GM23338 (cell line): ENCODE results near the gene ADAM15. TPM values are rescaled to one million over a fixed set of nuclear protein-coding genes. Genes with fewer than 3 reads are reported as not detected.

Source experiments
- ATAC-seq: fragments of 200-7000 bp; cut with Tn5 transposase; 3 replicates; pipeline ENCODE4 v1.9.1; 2020
- DNase-seq: peaks from one replicate; pipeline ENCODE4 v3.0.0-alpha.2; 2015; ENCODE audit warnings: low spot score
- H2AFZ ChIP-seq: fragments of 200-600 bp; sonication (generic); 2 replicates; pipeline ENCODE4 v1.8.0; 2016; ENCODE audit warnings: antibody characterized with exemption, mild to moderate bottlenecking, moderate library complexity
- H3F3A ChIP-seq: fragments of 200-600 bp; sonication (generic); replicated peaks from 2 replicates; pipeline ENCODE4 v1.8.0; 2017; ENCODE audit warnings: antibody characterized with exemption, mixed run types, low read depth
- H3K27ac ChIP-seq: fragments of 200-600 bp; sonication (generic); 2 replicates; pipeline ENCODE4 v1.6.1; 2016; ENCODE audit warnings: low read depth
- H3K27me3 ChIP-seq: fragments of 200-600 bp; sonication (generic); 2 replicates; pipeline ENCODE4 v1.8.0; 2016; ENCODE audit warnings: mild to moderate bottlenecking, mixed run types, moderate library complexity; ENCODE audit not compliant: insufficient read depth
- H3K36me3 ChIP-seq: fragments of 200-600 bp; sonication (generic); 2 replicates; pipeline ENCODE4 v1.8.0; 2016; ENCODE audit warnings: mild to moderate bottlenecking; ENCODE audit not compliant: insufficient read depth
- H3K4me1 ChIP-seq: fragments of 200-600 bp; sonication (generic); 2 replicates; pipeline ENCODE4 v1.8.0; 2016; ENCODE audit warnings: mild to moderate bottlenecking, moderate library complexity; ENCODE audit not compliant: insufficient read depth
- H3K4me2 ChIP-seq: fragments of 200-600 bp; sonication (generic); 2 replicates; pipeline ENCODE4 v1.7.1; 2017; ENCODE audit warnings: mixed run types
- H3K4me3 ChIP-seq: fragments of 200-600 bp; sonication (generic); 2 replicates; pipeline ENCODE4 v1.6.1; 2016; ENCODE audit warnings: mixed run types
- H3K79me2 ChIP-seq: fragments of 200-600 bp; sonication (generic); replicated peaks from 2 replicates; pipeline ENCODE4 v1.8.0; 2017; ENCODE audit warnings: mild to moderate bottlenecking; ENCODE audit not compliant: insufficient read depth
- H3K9me2 ChIP-seq: fragments of 200-600 bp; sonication (generic); 2 replicates; pipeline ENCODE4 v1.8.0; 2017; ENCODE audit not compliant: insufficient read depth
- H4K20me1 ChIP-seq: fragments of 200-600 bp; sonication (generic); replicated peaks from 2 replicates; pipeline ENCODE4 v1.8.0; 2017; ENCODE audit warnings: mild to moderate bottlenecking; ENCODE audit not compliant: insufficient read depth
- H3K27ac Mint-ChIP-seq: 2 replicates; pipeline ENCODE4 v1.8.0; 2020; ENCODE audit warnings: inconsistent platforms, mild to moderate bottlenecking, moderate library complexity, mixed read lengths
- H3K27me3 Mint-ChIP-seq: 3 replicates; pipeline ENCODE4 v1.8.0; 2022; ENCODE audit warnings: low read depth, mild to moderate bottlenecking, moderate library complexity, mixed read lengths, inconsistent platforms; ENCODE audit not compliant: insufficient read depth, poor library complexity
- H3K36me3 Mint-ChIP-seq: 3 replicates; pipeline ENCODE4 v1.8.0; 2021; ENCODE audit warnings: low read depth, mild to moderate bottlenecking, inconsistent platforms, moderate library complexity, mixed read lengths
- H3K4me1 Mint-ChIP-seq: 3 replicates; pipeline ENCODE4 v1.8.0; 2020; ENCODE audit warnings: mild to moderate bottlenecking, inconsistent platforms, mixed read lengths
- H3K4me3 Mint-ChIP-seq: 3 replicates; pipeline ENCODE4 v1.8.0; 2021; ENCODE audit warnings: moderate library complexity, mild to moderate bottlenecking, inconsistent platforms, mixed read lengths
- H3K9me3 Mint-ChIP-seq: 3 replicates; pipeline ENCODE4 v1.8.0; 2020; ENCODE audit warnings: moderate library complexity, mild to moderate bottlenecking, inconsistent platforms, mixed read lengths
- CREB1 ChIP-seq: fragments of 250-450 bp; sonication (Bioruptor Pico); IDR thresholded peaks from 2 replicates; pipeline ENCODE4 v1.5.0; 2020; ENCODE audit warnings: low read depth, mild to moderate bottlenecking, moderate library complexity
- ETS1 ChIP-seq: IDR thresholded peaks from 2 replicates; pipeline ENCODE4 v1.6.1; 2016; ENCODE audit warnings: antibody characterized with exemption
- EZH2 ChIP-seq: fragments of 200-600 bp; sonication (generic); IDR thresholded peaks from one replicate; pipeline ENCODE4 v1.8.0; 2017; ENCODE audit warnings: antibody characterized with exemption, mild to moderate bottlenecking, low read depth; ENCODE audit not compliant: unreplicated experiment
- EZH2phosphoT487 ChIP-seq: fragments of 200-600 bp; sonication (generic); IDR thresholded peaks from one replicate; pipeline ENCODE4 v1.8.1; 2018; ENCODE audit warnings: antibody characterized with exemption; ENCODE audit not compliant: unreplicated experiment
- JUNB ChIP-seq: IDR thresholded peaks from one replicate; pipeline ENCODE4 v1.6.1; 2016; ENCODE audit warnings: antibody characterized with exemption; ENCODE audit not compliant: unreplicated experiment
- NANOG ChIP-seq: IDR thresholded peaks from 2 replicates; pipeline ENCODE4 v1.6.1; 2016; ENCODE audit warnings: antibody characterized with exemption, borderline replicate concordance
- STAT1 ChIP-seq: IDR thresholded peaks from one replicate; pipeline ENCODE4 v1.6.1; 2016; ENCODE audit warnings: antibody characterized with exemption; ENCODE audit not compliant: unreplicated experiment
- ZNF331 ChIP-seq: fragments of 250-450 bp; sonication (Bioruptor Pico); IDR thresholded peaks from 2 replicates; pipeline ENCODE4 v1.5.0; 2020; ENCODE audit warnings: low read depth, mild to moderate bottlenecking, moderate library complexity
- ZNF462 ChIP-seq: fragments of 250-450 bp; sonication (Bioruptor Pico); IDR thresholded peaks from 2 replicates; pipeline ENCODE4 v1.5.0; 2020; ENCODE audit warnings: mild to moderate bottlenecking, moderate library complexity
- polyA plus RNA-seq: library from polyadenylated mRNA; unstranded; fragments of >200 nt; fragmentation: Nextera tagmentation; extraction: Ambion mirVana; gene quantifications from 2 replicates; pipeline ENCODE4 v1.2.1, GENCODE V29; 2016
- total RNA-seq: library from RNA; depleted of rRNA; stranded (reverse); fragments of >200 nt; shearing (Covaris generic); gene quantifications from 2 replicates; pipeline ENCODE4 v1.2.3, GENCODE V29; 2014

The ADAM15 gene
- total and polyA plus RNA-seq, 2 experiments from 2014 or later: 24.2 to 31.1 TPM

- TF ChIP-seq ZNF462 (no peak), ZNF331 (CRISPR knock-in tag) (no peak), EZH2 (no peak), EZH2phosphoT487 (no peak), CREB1 (CRISPR knock-in tag) (no peak)
Measured at GRCh38 chr1:155094622-155094948, 43.5 kb downstream of the ADAM15 start (continued).

- H4K20me1 ChIP-seq: no peaks in the 10 kb centered on the region
- no peaks in the 10 kb centered on the region for H3K9me2 ChIP-seq
- no peak overlapping the region for H3K4me3 Mint-ChIP-seq
- H3K36me3 ChIP-seq: no peaks in the 10 kb centered on the region
- no peaks in the 10 kb centered on the region for H3K36me3 Mint-ChIP-seq
- no peak overlapping the region for H3K4me3 ChIP-seq
- H3K4me1 Mint-ChIP-seq: peaks cover 6% of the 10 kb centered on the region
- H3F3A ChIP-seq: 0 out of 2 replicates have a peak, but pooled peaks cover 2% of the 10 kb centered on the region
- no peaks in the 10 kb centered on the region for H3K4me1 ChIP-seq
- H2AFZ ChIP-seq: no peak overlapping the region
- H3K79me2 ChIP-seq: no peaks in the 10 kb centered on the region
- H3K27me3 ChIP-seq: no peaks in the 10 kb centered on the region
- ATAC-seq: no peak
- no peak overlapping the region for H3K27ac ChIP-seq
- H3K27ac Mint-ChIP-seq: no peak overlapping the region
- no peaks in the 10 kb centered on the region; the same call in 2 of the 3 replicates for H3K9me3 Mint-ChIP-seq
- no peak for DNase-seq
- H3K27me3 Mint-ChIP-seq: peaks cover 3% of the 10 kb centered on the region
- H3K4me2 ChIP-seq: no peak overlapping the region
- no peak for TF ChIP-seq ZNF462
- no peak for TF ChIP-seq EZH2
- no peak for TF ChIP-seq NANOG
- no peak for TF ChIP-seq JUNB
- no peak for TF ChIP-seq CREB1 (CRISPR knock-in tag)
- TF ChIP-seq STAT1: no peak
- TF ChIP-seq ZNF331 (CRISPR knock-in tag): no peak
- TF ChIP-seq EZH2phosphoT487: no peak
- no peak for TF ChIP-seq ETS1
Measured at GRCh38 chr1:155099331-155099730, 48.2 kb downstream of the ADAM15 start.
